GM12872 (cell line): ENCODE measurements around the gene NMU.
A peak's percentile ranks its signal among the peaks of the same experiment; 100 is the strongest.

ENCODE experiments used
- TF ChIP-seq, protein P1 (sequence below): IDR thresholded peaks from 3 replicates; pipeline ENCODE4 v1.5.1; 2011; ENCODE audit warnings: low read depth, mild to moderate bottlenecking, low read length, moderate library complexity; ENCODE audit not compliant: insufficient read depth

NMU gene

DNA sequence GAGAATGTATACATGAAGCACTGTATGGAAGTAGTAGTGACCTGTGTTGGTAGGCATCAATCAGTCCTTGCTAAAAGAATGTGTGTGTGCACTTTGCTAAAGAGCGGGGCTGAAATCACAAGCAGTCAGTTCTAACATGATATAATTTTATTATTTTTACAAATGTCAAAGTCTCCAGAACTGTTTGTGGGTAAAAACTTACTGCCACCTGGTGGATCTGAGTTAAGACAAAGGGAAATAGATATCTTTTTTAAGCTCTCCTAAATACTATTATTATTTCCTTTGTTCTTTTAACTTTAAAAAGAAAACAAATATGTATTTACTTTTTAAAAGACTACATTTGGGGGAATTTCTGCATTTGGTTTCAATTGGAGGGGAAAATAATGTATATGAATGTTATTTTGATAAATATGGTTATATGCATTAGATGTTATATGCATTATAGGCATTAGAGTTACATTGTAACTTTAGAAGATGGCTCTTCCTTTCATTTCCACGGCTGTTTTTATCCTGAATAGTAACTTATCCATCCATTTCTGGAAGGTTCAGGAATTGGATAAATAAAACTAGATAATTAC is 81.6 kb downstream of the NMU start:
- TF ChIP-seq, protein P1, sequence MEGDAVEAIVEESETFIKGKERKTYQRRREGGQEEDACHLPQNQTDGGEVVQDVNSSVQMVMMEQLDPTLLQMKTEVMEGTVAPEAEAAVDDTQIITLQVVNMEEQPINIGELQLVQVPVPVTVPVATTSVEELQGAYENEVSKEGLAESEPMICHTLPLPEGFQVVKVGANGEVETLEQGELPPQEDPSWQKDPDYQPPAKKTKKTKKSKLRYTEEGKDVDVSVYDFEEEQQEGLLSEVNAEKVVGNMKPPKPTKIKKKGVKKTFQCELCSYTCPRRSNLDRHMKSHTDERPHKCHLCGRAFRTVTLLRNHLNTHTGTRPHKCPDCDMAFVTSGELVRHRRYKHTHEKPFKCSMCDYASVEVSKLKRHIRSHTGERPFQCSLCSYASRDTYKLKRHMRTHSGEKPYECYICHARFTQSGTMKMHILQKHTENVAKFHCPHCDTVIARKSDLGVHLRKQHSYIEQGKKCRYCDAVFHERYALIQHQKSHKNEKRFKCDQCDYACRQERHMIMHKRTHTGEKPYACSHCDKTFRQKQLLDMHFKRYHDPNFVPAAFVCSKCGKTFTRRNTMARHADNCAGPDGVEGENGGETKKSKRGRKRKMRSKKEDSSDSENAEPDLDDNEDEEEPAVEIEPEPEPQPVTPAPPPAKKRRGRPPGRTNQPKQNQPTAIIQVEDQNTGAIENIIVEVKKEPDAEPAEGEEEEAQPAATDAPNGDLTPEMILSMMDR = peak; percentile 20; the same call in 2 of the 3 replicates

DNA sequence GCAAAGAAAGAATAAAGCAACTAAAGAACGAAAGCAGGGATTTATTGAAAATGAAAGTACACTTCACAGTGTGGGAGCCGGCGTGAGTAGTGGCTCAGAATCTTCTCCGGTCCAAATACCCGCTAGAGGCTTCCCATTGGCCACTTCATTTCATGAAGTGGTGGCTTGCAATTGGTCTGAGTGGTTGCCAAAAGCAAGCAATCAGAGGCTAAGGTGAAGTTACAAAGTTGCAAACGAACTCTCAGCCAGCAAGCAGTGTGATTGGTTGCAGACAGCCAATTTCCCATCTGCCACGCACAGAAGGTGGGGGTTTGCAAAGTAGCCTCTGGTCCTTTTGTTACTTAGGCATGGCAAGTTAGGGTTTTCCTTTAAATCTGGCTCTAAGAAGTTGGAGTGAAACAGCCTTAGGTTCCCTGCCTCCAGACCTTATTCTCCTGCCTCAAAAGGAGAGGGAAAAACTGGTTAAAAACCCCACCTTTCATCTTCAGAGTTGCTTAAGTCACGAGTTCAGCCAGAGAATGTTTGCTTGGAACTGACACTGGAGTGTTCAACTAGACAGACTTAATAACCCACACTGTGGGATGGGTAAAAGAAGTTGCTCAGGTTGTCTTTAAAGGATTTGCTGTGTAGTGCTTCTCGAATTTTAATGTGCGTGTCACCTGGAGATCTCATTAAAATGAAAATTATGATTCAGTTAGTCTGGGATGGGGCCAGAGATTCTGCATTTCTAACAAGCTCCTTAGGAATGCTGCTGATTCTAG is 82.5 kb downstream of the NMU start:
- TF ChIP-seq, protein P1 = no peak

DNA sequence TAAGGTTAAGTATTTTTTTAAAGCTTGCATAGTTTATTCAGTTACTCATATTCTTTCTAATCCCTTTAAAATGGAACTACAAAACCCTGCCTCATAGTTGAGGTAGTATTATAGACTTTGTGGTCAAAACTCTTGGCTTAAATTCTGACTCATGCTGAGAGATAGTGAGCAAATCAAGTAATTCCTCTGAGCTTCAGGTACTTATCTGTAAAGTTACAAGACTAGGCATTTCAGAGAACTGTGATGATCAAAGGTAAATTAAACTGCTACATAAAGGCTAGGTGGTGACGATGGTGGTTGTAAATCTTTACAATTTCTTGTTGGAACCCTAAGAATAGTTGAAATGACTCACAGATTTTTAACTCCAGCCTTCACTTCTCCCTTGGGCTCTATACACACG is 86.2 kb downstream of the NMU start:
- TF ChIP-seq, protein P1 = no peak

DNA sequence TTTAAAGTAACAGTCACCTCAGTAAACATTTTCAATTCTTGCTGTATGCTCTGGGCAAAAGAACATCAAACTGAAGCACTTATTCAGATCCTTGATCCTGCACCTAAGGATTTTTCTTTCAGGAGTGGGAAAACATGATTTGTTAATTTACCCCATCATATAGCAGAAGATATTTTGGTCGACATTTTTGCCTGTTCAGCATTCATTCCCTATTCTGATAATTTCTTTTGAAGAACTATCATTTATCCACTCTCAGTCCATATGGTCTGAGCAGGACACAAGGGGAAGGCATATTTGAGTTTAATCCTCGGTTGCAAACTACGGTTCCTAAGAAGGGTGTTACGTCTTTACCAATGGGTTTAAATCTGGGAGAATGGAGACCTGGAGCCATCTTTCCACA is 88.2 kb downstream of the NMU start:
- TF ChIP-seq, protein P1 = no peak

DNA sequence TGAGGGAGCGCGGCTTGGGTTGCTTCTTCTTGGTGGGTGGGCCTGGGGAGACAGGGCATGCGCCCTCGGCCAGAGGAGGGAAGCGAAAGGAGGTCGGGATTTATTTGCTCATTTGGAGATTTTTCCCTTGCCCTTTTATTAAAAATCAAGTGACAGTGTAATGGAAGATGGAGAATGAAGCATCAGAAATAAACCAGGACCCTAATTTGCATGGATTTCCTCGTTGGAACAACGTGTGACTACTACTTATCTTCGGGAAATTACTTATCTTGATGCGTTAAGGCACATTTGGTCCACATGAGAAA is 88.7 kb downstream of the NMU start:
- TF ChIP-seq, protein P1 = no peak

DNA sequence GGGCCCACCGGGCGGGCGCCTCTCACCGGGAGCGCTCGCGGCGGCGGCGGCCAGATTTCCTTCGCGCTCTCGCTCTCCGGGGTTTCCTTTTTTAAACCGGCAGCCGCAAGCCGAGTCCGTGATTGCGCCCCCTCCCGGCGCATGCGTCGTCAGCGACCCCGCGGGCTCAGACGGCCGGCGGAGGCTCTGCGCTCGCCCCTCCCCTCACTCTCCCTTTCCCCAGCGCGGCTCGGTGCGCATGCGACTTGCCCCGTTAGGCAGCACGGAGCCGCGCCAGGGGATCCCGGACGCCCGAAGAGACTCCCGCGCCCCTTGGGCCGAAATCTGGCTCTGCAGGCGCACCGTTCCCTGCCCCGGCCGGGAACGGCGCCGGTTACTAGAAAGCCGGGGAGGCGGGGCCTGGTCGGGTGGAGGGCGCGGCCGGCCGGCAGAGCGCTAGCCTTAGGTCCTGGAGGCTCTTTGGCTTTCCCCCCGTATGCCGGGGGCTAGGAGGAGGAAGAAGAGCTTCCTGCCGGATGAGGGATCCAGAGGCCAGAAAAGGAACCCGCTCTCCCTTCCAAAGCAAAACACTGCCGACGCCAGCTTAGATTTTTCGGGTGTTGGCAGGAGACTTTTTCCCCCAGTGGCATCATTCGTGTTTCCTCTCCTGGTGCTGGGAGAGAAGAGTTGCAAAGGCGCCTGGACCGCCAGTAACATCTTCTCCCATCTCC is 89.2 kb downstream of the NMU start, which contains the start of gene CLOCK:
TSS of gene CLOCK (minus strand) at position 154 of the 710 bp plus-strand sequence. CDS start 64,124 bp downstream, outside the sequence.
- TF ChIP-seq, protein P1 = peak; percentile 41; the same call in 2 of the 3 replicates

DNA sequence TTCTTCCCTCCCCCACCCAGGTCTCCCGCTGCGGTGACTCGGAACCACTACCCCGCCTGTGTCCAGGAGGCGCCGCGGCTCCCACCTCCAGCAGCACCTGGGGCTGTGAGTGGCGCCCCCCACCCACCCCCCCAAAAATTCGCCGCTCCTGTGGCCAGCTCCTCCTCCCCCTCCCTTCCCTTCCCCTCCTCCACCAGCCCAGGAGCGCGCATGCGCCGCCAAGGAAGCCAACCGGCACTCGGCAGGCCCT is 89.7 kb downstream of the NMU start:
- TF ChIP-seq, protein P1 = no peak
